ENCODE data around the gene ANP32A. TPM values are rescaled to one million over a fixed set of nuclear protein-coding genes. Genes with fewer than 3 reads are reported as not detected.
A peak's percentile ranks its signal among the peaks of the same experiment; 100 is the strongest.

The ANP32A gene
- total RNA-seq, 1 donor from 2014 or later = 222 TPM

DNA sequence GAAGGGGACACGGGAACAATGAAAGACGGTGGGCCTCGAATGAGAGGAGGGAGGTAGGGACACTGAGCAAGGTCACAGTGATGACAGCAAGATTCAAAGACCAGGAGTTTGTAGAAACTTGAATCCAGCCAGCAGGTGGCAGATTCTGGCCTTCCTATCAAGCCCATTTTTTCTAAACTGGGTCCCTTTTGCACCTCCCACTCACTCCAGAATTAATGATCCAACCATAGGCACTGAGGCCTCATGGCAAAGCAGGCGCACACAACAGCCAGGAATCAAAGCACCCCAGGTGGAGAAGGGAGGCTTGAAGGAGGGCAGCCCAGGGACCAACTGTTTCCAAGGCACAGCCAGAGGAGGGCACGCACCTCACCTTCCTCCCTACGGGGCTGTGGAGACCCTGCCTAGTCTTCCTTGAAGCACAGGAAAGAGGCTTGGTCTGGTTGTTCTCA is 90.2 kb downstream of the ANP32A start:
- TF ChIP-seq, protein P1, sequence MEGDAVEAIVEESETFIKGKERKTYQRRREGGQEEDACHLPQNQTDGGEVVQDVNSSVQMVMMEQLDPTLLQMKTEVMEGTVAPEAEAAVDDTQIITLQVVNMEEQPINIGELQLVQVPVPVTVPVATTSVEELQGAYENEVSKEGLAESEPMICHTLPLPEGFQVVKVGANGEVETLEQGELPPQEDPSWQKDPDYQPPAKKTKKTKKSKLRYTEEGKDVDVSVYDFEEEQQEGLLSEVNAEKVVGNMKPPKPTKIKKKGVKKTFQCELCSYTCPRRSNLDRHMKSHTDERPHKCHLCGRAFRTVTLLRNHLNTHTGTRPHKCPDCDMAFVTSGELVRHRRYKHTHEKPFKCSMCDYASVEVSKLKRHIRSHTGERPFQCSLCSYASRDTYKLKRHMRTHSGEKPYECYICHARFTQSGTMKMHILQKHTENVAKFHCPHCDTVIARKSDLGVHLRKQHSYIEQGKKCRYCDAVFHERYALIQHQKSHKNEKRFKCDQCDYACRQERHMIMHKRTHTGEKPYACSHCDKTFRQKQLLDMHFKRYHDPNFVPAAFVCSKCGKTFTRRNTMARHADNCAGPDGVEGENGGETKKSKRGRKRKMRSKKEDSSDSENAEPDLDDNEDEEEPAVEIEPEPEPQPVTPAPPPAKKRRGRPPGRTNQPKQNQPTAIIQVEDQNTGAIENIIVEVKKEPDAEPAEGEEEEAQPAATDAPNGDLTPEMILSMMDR (conservative IDR thresholded peaks at IDR 0.05) = peak; percentile 71
- Mint-ChIP-seq H3K27ac (peak overlapping the region; percentile 39), H3K36me3 (no peaks in the 10 kb centered on the region), H3K4me1 (ENCODE audit: unreplicated experiment) (peaks cover 18% of the 10 kb centered on the region), H3K9me3 (no peaks in the 10 kb centered on the region), H3K27me3 (no peaks in the 10 kb centered on the region), H3K4me3 (no peak overlapping the region)
- no peak for DNase-seq (ENCODE audit: extremely low spot score, unreplicated experiment)

DNA sequence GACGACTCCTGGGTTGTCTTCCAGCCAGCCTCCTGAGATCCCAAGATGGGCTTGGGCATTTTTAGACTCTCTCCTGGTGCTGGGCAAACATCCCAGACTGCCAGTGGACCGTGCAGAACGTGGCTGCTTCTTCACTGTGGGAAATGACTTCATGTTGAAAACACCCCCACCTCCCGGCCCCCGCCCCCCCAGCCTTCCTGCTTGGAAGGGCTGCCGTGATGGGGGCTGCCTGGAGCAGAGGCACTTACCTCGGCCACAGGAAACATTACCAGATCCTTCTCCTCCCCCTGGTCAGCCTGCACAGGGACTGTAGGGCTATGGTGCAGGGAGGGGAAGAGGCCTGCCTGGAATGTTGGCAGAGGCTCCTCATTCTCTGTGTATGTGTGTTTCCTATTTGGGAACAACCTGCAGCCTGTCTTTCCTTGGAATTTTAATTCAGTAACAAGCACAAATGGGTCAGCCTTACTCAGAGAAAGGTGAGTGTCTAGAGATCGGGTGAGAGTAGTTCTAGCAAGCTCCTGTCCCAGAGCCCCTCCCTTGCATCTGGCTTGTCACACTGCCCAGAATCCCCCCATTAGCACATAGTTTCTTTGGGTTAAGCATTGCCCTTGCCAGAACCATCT is 90.8 kb downstream of the ANP32A start:
- DNase-seq (ENCODE audit: extremely low spot score, unreplicated experiment) = no peak
- H3K4me3 Mint-ChIP-seq = no peak overlapping the region
- no peaks in the 10 kb centered on the region for H3K27me3 Mint-ChIP-seq
- H3K9me3 Mint-ChIP-seq = no peaks in the 10 kb centered on the region
- TF ChIP-seq, protein P1 (conservative IDR thresholded peaks at IDR 0.05) = no peak
- H3K4me1 Mint-ChIP-seq (ENCODE audit: unreplicated experiment) = peaks cover 17% of the 10 kb centered on the region
- no peaks in the 10 kb centered on the region for H3K36me3 Mint-ChIP-seq
- peak overlapping the region; percentile 39 for H3K27ac Mint-ChIP-seq

Small RNAs within 50 kb of the gene (microRNA-seq; reads per million reads assigned to microRNA genes)
- gene MIR4312 = not detected

Other genes with a start within 250 kb of the ANP32A start
- 1.6 and 3.9 TPM in 2 replicates for gene CORO2B, start 241.9 kb downstream of the ANP32A start, total RNA-seq (ENCODE audit: low replicate concordance)
- gene SPESP1, start 109.6 kb upstream of the ANP32A start, total RNA-seq (ENCODE audit: low replicate concordance) = not detected in 2 replicates
- gene NOX5, start 193.8 kb upstream of the ANP32A start, total RNA-seq (ENCODE audit: low replicate concordance) = 0.12 TPM in 1 of 2 replicates, not detected in the other